ENCODE measurements around the gene PACSIN1. TPM values are rescaled to one million over a fixed set of nuclear protein-coding genes. Genes with fewer than 3 reads are reported as not detected.

The PACSIN1 gene
- total RNA-seq, 2 donors from 2014 or later, result 0.52 TPM; not detected in 1

DNA sequence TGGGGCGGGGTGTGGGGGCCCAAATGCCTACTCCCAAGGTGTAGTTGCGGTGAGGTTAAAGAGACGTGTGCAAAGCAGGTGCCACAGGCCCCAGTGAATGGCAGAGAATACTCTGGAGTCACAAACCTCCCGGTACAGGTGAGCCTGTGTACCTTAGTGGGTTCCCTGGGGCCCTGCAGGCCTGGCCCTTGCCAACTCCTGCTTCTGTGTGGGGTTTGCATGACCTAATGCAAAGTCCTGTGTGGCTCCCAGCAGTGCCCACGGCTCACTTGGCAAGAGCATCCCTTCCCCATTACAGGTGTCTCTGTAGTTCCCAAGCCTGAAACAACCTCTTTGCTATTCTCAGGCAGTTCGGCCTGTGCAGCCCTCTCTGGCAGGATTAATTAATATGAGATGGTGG is 72.7 kb downstream of the PACSIN1 start:
- H3K9me3 ChIP-seq, result no peaks in the 10 kb centered on the region
- H3K27ac ChIP-seq, result no peak overlapping the region
- no peak for DNase-seq
- no peak for TF ChIP-seq POLR2A (IDR thresholded peaks at IDR 0.05)
- intact Hi-C loops (cut with DNase I), result no loop called here
- no peaks in the 10 kb centered on the region for H3K27me3 ChIP-seq
- no peaks in the 10 kb centered on the region for H3K36me3 ChIP-seq (replicated peaks in 1 of 2; ENCODE audit: insufficient read depth in 1 of 2, low read depth in 2 of 2)
- WGBS, 2 donors, result 81 to 86% methylated on average over 4 to 6 of the region's 6 CpGs
- H3K4me1 ChIP-seq, result peaks cover 8% of the 10 kb centered on the region
- H3K4me3 ChIP-seq, result no peak overlapping the region
- no peak for ATAC-seq

DNA sequence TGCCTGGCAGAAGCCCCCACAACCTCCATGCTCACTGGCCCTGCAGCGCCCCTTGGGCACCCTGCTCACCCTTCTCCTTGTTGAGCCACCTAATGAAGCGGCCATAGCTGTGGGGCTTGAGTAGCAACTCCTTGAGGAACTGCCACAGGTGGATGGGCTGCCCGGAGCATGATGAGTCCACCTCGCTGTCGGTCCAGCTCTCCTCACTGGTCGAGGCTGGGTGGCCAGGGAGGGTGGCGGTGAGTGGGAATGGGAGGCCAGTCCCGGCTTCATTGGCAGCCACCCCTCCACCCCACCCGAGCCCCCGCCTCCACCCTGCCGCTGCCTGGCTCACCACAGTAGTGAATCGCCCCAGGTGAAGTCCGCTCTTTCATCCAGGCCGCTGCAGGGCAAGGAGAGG is 73.3 kb downstream of the PACSIN1 start:
- Histone ChIP-seq H3K36me3 (replicated peaks in 1 of 2; ENCODE audit: insufficient read depth in 1 of 2, low read depth in 2 of 2) (no peaks in the 10 kb centered on the region), H3K27ac (no peak overlapping the region), H3K4me1 (peaks cover 8% of the 10 kb centered on the region), H3K27me3 (no peaks in the 10 kb centered on the region), H3K4me3 (no peak overlapping the region), H3K9me3 (no peaks in the 10 kb centered on the region)
- intact Hi-C loops (cut with DNase I), result no loop called here
- no peak for TF ChIP-seq POLR2A (IDR thresholded peaks at IDR 0.05)
- TF ChIP-seq, protein P1, sequence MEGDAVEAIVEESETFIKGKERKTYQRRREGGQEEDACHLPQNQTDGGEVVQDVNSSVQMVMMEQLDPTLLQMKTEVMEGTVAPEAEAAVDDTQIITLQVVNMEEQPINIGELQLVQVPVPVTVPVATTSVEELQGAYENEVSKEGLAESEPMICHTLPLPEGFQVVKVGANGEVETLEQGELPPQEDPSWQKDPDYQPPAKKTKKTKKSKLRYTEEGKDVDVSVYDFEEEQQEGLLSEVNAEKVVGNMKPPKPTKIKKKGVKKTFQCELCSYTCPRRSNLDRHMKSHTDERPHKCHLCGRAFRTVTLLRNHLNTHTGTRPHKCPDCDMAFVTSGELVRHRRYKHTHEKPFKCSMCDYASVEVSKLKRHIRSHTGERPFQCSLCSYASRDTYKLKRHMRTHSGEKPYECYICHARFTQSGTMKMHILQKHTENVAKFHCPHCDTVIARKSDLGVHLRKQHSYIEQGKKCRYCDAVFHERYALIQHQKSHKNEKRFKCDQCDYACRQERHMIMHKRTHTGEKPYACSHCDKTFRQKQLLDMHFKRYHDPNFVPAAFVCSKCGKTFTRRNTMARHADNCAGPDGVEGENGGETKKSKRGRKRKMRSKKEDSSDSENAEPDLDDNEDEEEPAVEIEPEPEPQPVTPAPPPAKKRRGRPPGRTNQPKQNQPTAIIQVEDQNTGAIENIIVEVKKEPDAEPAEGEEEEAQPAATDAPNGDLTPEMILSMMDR (IDR thresholded peaks at IDR 0.05), result no peak
- ATAC-seq (no peak), DNase-seq (no peak)
- 73 to 86% methylated on average over 10 to 14 of the region's 14 CpGs for whole genome bisulfite sequencing, 2 donors

DNA sequence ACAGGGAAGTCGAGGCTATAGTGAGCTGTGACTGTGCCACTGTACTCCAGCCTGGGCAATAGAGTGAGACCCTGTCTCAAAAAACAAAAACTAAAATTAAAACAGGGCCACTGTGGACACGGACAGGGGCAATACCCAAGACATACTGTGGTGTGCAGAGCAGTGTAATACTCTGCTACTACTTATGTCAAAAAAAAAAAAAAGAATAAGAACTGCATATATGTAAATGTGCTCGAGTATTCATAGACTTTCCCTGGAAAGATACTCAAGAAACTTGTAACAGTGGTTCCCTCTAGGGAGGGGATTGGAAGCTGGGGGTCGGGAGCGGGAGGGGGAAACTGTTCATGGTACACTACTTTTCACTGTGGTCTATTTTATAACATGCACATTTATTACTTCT is 74.3 kb downstream of the PACSIN1 start:
- H3K27ac ChIP-seq, result no peak overlapping the region
- WGBS, 2 donors, result 70 to 75% methylated on average over 5 of the region's 5 CpGs
- no peaks in the 10 kb centered on the region for H3K27me3 ChIP-seq
- TF ChIP-seq, protein P1 (IDR thresholded peaks at IDR 0.05), result no peak
- TF ChIP-seq POLR2A (IDR thresholded peaks at IDR 0.05), result no peak
- ATAC-seq, result no peak
- H3K9me3 ChIP-seq, result no peaks in the 10 kb centered on the region
- H3K36me3 ChIP-seq (replicated peaks in 1 of 2; ENCODE audit: insufficient read depth in 1 of 2, low read depth in 2 of 2), result no peaks in the 10 kb centered on the region
- DNase-seq, result no peak
- intact Hi-C loops (cut with DNase I), result no loop called here
- no peak overlapping the region for H3K4me3 ChIP-seq
- peaks cover 8% of the 10 kb centered on the region for H3K4me1 ChIP-seq

DNA sequence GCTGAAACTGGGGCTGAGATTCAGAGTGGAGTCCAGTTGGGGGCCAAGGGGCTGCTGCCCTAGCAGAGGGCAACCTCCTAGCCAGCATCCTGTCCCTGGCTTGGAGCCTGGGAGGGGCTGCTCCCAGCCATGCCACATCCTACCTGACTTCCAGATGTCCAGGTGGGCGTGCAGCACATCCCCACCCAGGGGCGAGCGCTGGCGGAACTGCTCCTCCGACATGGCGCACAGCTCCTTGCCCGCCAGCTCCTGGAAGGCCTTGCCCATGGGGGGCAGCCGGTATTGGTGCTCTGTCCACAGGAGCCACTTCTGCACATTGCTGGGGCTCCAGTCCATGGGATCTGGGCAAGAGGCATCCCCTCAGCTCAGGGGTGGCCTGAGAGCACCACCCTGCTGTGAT is 75.0 kb downstream of the PACSIN1 start:
- WGBS, 2 donors, result 91% methylated on average over 8 of the region's 8 CpGs; no CpG with 5 or more reads in 1 of the 2 donors
- Histone ChIP-seq H3K4me3 (no peak overlapping the region), H3K4me1 (peaks cover 8% of the 10 kb centered on the region), H3K9me3 (no peaks in the 10 kb centered on the region), H3K27ac (no peak overlapping the region), H3K27me3 (no peaks in the 10 kb centered on the region), H3K36me3 (replicated peaks in 1 of 2; ENCODE audit: insufficient read depth in 1 of 2, low read depth in 2 of 2) (no peaks in the 10 kb centered on the region)
- intact Hi-C loops (cut with DNase I), result no loop called here
- no peak for TF ChIP-seq POLR2A (IDR thresholded peaks at IDR 0.05)
- TF ChIP-seq, protein P1 (IDR thresholded peaks at IDR 0.05), result no peak
- no peak for DNase-seq
- ATAC-seq, result no peak

DNA sequence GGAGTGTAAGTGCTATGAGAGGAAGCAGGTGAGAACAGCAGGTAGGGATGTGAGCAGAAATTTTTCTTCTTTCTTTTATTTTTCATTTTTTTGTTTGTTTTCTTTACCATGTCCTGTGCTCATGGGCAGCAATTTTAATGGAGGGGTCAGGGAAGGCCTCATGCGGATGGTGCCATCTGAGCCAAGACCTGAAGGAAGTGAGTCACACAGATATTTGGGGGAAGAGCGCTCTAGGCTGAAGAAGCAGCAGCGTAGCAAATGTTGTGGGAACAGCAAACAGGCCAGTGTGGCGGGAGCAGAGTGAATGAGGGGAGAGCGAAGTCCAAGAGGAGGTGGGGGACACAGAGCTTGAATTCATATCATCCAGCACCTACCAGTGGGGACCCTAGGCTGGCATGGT is 77.5 kb downstream of the PACSIN1 start:
- no peak for TF ChIP-seq POLR2A (IDR thresholded peaks at IDR 0.05)
- TF ChIP-seq, protein P1 (IDR thresholded peaks at IDR 0.05), result no peak

More for the DNA sequence above, 77.5 kb downstream of the PACSIN1 start:
- Histone ChIP-seq H3K27me3 (no peaks in the 10 kb centered on the region), H3K4me1 (peaks cover 12% of the 10 kb centered on the region), H3K9me3 (no peaks in the 10 kb centered on the region), H3K27ac (no peak overlapping the region), H3K4me3 (no peak overlapping the region), H3K36me3 (replicated peaks in 1 of 2; ENCODE audit: insufficient read depth in 1 of 2, low read depth in 2 of 2) (no peaks in the 10 kb centered on the region)
- DNase-seq, result no peak
- WGBS, 2 donors, result 84 to 95% methylated on average over 5 of the region's 5 CpGs
- ATAC-seq, result no peak
- intact Hi-C loops (cut with DNase I), result no loop called here
